ES-I3 (cell line): ENCODE measurements around the gene RGS19.

Experiments
- H3K36me3 ChIP-seq: 2 replicates; pipeline ENCODE4 v1.6.1; 2013; ENCODE audit warnings: mild to moderate bottlenecking, low read length, control low read depth, moderate library complexity; ENCODE audit not compliant: insufficient read depth
- H3K4me1 ChIP-seq: 2 replicates; pipeline ENCODE4 v1.6.1; 2013; ENCODE audit warnings: mild to moderate bottlenecking, control low read depth, low read length; ENCODE audit not compliant: insufficient read depth
- H3K9ac ChIP-seq: 2 replicates; pipeline ENCODE4 v1.6.1; 2013; ENCODE audit warnings: low read depth, mild to moderate bottlenecking, low read length, moderate library complexity
- H3K9me3 ChIP-seq: 2 replicates; pipeline ENCODE4 v1.6.1; 2013; ENCODE audit warnings: mild to moderate bottlenecking, low read length, moderate library complexity; ENCODE audit not compliant: control insufficient read depth, insufficient read depth

Gene RGS19

DNA sequence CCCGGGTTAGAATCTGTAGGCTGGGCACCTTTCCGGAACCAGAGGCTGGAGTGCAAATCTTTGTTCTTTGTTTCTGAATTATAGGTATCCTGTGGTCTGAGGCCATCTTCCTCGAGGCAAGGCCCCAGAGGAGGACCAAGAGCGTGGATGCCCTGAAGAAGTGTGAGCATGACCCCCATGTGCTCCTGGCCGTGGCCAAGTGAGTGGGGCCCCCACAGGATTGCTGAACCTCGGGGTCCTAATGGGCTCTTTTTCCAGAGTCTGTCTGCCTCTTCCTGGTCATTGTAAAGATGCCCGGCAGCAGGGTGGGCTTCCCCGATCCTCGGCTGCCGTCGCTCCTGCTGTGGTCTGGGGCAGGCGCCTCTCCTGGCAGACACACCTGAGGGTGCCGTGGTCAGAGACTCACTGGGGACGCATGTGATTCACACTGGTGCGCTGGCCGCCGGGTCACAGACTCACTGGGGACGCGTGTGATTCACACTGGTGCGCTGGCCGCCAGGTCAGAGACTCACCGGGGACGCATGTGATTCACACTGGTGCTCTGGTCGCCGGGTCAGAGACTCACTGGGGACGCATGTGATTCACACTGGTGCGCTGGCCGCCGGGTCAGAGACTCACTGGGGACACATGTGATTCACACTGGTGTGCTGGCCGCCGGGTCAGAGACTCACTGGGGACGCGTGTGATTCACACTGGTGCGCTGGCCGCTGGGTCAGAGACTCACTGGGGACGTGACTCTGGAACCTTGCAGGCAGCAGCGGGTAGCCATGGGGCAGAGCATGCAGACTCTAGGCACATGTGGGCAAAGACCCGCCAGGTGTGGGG, 49.8 kb downstream of the RGS19 start:
- Histone ChIP-seq H3K36me3 (peaks cover 5% of the 10 kb centered on the region; the same call in 1 of the 2 replicates), H3K4me1 (no peaks in the 10 kb centered on the region), H3K9ac (no peak overlapping the region), H3K9me3 (no peaks in the 10 kb centered on the region)

DNA sequence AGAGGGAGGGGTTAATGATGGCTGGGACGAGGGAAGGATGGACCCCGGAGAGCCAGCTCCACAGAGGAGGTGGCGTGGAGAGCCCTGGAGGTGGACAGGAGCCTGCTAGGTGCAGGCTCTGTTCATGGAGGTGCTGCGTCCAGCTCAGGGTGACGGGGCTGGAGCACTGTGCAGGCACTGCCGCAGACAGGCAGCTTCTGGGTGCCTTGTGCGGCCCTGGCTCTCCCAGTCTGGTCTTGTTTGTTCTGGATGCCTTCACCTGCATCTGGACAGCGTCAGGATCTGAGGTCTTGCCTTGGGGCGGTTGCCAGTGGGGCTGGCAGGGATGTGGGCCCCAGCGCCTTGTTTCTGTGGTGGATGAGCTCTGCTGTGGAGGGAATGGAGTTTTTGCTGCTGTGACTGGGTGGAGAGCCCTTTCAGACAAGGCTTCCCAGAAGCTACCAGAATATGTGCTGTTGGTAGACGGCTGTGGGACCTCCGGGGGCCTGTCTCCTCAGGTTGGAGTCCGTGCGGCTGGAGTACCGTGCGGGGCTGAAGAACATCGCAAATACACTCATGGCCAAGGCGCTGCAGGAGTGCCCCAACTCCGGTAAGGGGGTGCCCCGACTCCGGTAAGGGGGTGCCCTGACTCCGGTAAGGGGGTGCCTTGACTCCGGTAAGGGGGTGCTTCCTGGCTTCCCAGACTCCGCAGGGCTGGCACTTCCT, 51.2 kb downstream of the RGS19 start:
- H3K9me3 ChIP-seq = no peaks in the 10 kb centered on the region
- H3K9ac ChIP-seq = no peak overlapping the region
- no peaks in the 10 kb centered on the region for H3K4me1 ChIP-seq
- peaks cover 9% of the 10 kb centered on the region for H3K36me3 ChIP-seq

DNA sequence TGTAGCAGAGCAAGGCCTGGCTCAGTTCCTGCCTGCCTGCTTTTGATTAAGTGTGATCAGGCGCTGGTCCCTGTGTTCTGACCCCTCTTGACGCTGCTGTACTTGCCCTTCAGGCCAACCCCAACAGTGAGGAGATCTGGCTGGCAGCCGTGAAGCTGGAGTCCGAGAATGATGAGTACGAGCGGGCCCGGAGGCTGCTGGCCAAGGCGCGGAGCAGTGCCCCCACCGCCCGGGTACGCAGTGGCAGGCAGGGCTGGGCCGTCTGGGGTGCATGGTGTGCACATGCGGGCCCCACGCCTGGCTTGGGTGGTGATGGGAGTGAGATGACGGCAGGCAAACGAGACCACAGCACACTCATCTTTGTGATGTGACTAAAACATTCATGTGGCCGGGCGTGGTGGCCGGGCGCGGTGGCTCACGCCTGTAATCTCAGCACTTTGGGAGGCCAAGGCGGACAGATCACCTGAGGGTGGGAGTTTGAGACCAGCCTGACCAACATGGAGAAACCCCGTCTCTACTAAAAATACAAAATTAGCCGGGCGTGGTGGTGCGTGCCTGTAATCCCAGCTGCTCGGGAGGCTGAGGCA, 53.4 kb downstream of the RGS19 start:
- H3K36me3 ChIP-seq = peaks cover 18% of the 10 kb centered on the region
- H3K9ac ChIP-seq = no peak overlapping the region
- no peaks in the 10 kb centered on the region for H3K9me3 ChIP-seq
- H3K4me1 ChIP-seq = no peaks in the 10 kb centered on the region

DNA sequence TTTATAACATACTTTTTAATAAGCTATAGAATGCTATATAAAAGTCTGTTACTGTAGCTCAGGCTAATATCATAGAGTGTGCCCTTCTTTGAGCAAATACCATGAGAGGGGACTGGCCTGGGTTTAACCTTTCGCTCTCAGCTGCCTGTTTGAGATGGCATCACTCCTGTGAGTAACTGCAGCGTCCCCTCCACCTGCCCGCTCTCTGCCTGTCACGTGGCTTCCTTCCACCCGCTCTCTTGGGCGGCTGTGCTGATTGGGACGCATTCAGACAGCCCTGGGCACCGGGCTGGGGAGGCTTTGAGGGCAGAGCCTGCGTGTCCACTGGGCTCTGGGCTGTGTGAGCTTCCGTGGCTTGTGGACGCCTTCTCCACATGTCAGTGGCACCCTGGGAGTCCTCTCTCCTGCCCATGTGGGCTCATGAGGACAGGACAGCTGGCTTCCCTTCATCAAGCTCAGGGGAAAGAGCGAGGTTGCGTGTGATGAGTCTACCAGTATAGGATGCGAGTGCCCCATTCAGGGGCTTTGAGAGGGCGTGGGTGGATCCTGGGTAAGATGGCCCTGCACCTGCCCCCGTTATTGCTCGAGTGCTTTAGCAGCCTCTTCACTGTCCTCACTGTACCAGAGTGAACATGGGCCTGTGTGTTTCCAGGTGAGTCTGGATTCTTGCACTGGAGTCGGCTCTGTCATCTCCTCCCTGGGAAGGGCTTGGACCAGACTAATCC, 54.1 kb downstream of the RGS19 start:
- H3K9ac ChIP-seq = no peak overlapping the region
- no peaks in the 10 kb centered on the region for H3K4me1 ChIP-seq
- H3K9me3 ChIP-seq = no peaks in the 10 kb centered on the region
- H3K36me3 ChIP-seq = peaks cover 18% of the 10 kb centered on the region

DNA sequence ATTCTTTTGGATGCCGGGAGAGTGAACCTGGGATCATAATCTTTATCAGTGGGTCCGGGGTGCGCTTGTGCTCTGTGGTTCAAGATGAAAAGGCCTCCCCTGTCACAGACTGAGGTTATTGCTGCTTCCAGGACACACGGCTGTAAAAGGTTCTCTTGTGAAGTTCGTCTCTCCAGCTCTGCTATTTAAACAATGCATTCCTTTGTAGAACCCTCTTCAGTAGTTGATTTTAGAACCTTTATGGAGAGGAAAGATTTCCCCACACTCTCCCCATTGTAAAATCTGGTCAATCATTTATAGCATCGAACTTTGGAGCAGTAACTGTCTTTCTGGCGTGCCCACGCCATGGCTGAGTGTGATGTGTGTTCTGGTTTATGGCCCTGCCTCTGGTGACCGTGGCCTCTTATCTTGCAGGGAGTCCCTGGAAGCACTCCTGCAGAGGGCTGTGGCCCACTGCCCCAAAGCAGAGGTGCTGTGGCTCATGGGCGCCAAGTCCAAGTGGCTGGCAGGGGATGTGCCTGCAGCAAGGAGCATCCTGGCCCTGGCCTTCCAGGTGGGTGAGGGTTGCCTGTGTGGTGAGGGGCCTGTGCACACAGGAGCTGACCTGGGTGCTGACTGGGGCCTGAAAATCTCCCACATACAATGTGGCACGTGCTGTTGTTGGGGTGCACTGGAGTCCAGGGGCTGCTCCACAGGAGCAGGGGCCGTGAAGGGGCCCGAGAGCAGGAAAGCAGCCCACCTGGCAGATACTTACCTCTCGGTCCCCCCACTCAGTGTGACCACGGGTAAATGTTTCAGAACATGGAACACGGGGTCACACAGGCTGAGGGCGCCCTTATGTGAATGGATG, 55.0 kb downstream of the RGS19 start:
- Histone ChIP-seq H3K4me1 (no peaks in the 10 kb centered on the region), H3K36me3 (peaks cover 18% of the 10 kb centered on the region), H3K9me3 (no peaks in the 10 kb centered on the region), H3K9ac (no peak overlapping the region)

DNA sequence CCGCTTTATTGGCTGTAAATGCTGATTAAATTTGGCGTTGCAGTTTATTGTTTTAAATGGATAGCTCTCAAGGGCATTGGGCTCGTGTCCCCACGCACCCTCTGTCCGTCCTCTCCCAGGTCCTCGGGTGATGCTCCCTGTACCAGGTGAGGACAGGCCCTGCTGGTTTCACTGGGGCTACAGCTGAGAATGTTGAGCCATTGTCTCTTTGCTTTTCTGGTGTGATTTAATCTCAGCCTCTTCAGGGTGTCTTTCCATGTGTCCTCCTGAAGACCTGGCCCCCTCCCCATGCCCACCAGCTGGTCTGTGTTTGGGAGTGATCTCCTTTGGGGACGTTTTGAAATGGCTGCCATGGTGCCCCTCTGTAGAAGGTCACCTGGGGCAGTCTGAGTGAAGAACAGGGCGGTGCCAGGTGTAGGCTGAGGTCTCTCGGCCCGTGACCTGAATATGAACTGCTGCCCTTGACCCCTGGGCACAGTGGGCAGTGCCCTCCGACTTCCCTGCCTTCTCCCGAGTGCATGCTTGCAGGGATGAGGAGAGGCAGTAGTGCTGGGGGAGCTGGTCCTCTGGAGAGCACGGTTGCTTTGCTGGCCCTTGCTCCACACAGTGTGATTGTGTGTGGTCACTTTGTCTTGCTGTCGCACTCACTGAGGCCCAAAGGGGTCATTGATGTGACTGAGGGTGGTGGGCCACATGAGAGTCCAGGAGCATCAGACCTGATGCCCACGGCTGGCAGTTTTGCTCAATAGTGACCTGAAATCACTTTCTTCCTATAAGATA, 55.8 kb downstream of the RGS19 start:
- no peak overlapping the region for H3K9ac ChIP-seq
- no peaks in the 10 kb centered on the region for H3K9me3 ChIP-seq
- peaks cover 17% of the 10 kb centered on the region for H3K36me3 ChIP-seq

More for the DNA sequence above, 55.8 kb downstream of the RGS19 start:
- no peaks in the 10 kb centered on the region for H3K4me1 ChIP-seq
